Natural killer cell treated with Interleukin-12 subunit alpha and Interleukin-12 subunit beta and Interleukin-15 and Interleukin-18, amount 100 ng/mL, for 72 hours (primary cell): ENCODE results near the gene C5. TPM values are rescaled to one million over a fixed set of nuclear protein-coding genes. Genes with fewer than 3 reads are reported as not detected.
"Not testable (repeated sequence)": the region's sequence is repeated elsewhere in the genome, so short reads cannot be mapped to it uniquely, and the experiment has no call there.

Source experiments
- ATAC-seq, 2 donors: fragments of 150-1000 bp; cut with Tn5 transposase in 1 of 2; sonication (Bioruptor Pico), chemical (Tn5 transposase) in 1 of 2; 2 replicates each; pipeline ENCODE4 v1.10.0; 2021
- DNase-seq: peaks from one replicate; pipeline ENCODE4 v3.0.0; 2022; ENCODE audit warnings: low spot score
- H3K27ac Mint-ChIP-seq, 2 donors: 1 replicate in 1 of 2; 2 replicates in 1 of 2; pipeline ENCODE4 v1.8.0; 2022; ENCODE audit warnings: mixed read lengths in 2 of 2, mild to moderate bottlenecking in 1 of 2, moderate library complexity in 1 of 2
- H3K27me3 Mint-ChIP-seq, 2 donors: 1 replicate in 1 of 2; 2 replicates in 1 of 2; pipeline ENCODE4 v1.8.0; 2022; ENCODE audit warnings: mixed read lengths in 2 of 2
- H3K36me3 Mint-ChIP-seq: one replicate; pipeline ENCODE4 v1.8.0; 2022; ENCODE audit warnings: mixed read lengths
- H3K4me1 Mint-ChIP-seq, 2 donors: 1 replicate in 1 of 2; 2 replicates in 1 of 2; pipeline ENCODE4 v1.8.0; 2022; ENCODE audit warnings: low read depth in 2 of 2, mixed read lengths in 2 of 2, mild to moderate bottlenecking in 1 of 2
- H3K4me3 Mint-ChIP-seq: one replicate; pipeline ENCODE4 v1.8.0; 2022; ENCODE audit warnings: mixed read lengths
- H3K9me3 Mint-ChIP-seq: 2 replicates; pipeline ENCODE4 v1.8.0; 2022; ENCODE audit warnings: mixed read lengths
- total RNA-seq, 2 donors: library from RNA; stranded (reverse); gene quantifications; one replicate each; pipeline ENCODE4 v1.2.3, GENCODE V29; 2022

C5 gene
- total RNA-seq, 2 donors from 2014 or later = 0.88 to 1.0 TPM

- DNase-seq (no peak), ATAC-seq (no peak)
- H3K9me3 Mint-ChIP-seq = no peaks in the 10 kb centered on the region
Measured at GRCh38 chr9:120983259-120983837, 66.7 kb downstream of the C5 start.

GRCh38 chr9:120982836-120983235 lies 67.2 kb downstream of the C5 start:
- Mint-ChIP-seq H3K36me3 (no peaks in the 10 kb centered on the region), H3K4me3 (no peak overlapping the region), H3K4me1 (peaks cover 3 to 5% of the 10 kb centered on the region in 2 donors), H3K9me3 (no peaks in the 10 kb centered on the region), H3K27me3 (no peaks in the 10 kb centered on the region), H3K27ac (no peak overlapping the region)
- DNase-seq (no peak), ATAC-seq (no peak)

More at GRCh38 chr9:120983259-120983837, 66.7 kb downstream of the C5 start:
- Mint-ChIP-seq H3K27me3 (no peaks in the 10 kb centered on the region), H3K36me3 (no peaks in the 10 kb centered on the region), H3K27ac (no peak overlapping the region), H3K4me1 (peaks cover 3 to 5% of the 10 kb centered on the region in 2 donors), H3K4me3 (no peak overlapping the region)

- H3K27me3 Mint-ChIP-seq = no peaks in the 10 kb centered on the region
- H3K27ac Mint-ChIP-seq = no peak overlapping the region
- no peaks in the 10 kb centered on the region for H3K36me3 Mint-ChIP-seq
Measured at GRCh38 chr9:120980951-120981350, 69.1 kb downstream of the C5 start.

DNA sequence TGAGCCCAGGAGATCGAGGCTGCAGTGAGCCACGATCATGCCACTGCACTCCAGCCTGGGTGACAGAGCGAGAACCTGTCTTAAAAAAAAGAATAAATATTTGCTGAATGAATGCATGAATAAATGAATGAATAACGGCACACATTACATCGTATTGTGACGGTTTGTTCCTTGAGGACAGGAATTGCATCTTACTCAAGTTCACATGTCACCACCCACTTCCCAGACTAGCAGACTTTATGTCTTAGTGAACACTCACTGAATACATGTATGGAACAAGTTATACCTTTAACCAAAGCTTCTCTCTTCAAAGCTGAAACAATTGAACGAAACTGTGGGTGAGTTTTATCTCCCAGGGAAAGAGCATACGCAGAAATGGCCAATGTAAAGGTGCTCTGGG lies 70.3 kb downstream of the C5 start:
- no peak for ATAC-seq
- H3K36me3 Mint-ChIP-seq = no peaks in the 10 kb centered on the region
- peaks cover 8 to 11% of the 10 kb centered on the region in 2 donors for H3K4me1 Mint-ChIP-seq
- H3K27me3 Mint-ChIP-seq = no peaks in the 10 kb centered on the region
- no peak overlapping the region for H3K4me3 Mint-ChIP-seq
- H3K27ac Mint-ChIP-seq = no peak overlapping the region
- DNase-seq = no peak
- no peaks in the 10 kb centered on the region for H3K9me3 Mint-ChIP-seq

More at GRCh38 chr9:120980951-120981350, 69.1 kb downstream of the C5 start:
- Mint-ChIP-seq H3K4me1 (peaks cover 3 to 5% of the 10 kb centered on the region in 2 donors), H3K4me3 (no peak overlapping the region), H3K9me3 (no peaks in the 10 kb centered on the region)
- DNase-seq (no peak), ATAC-seq (no peak)

DNA sequence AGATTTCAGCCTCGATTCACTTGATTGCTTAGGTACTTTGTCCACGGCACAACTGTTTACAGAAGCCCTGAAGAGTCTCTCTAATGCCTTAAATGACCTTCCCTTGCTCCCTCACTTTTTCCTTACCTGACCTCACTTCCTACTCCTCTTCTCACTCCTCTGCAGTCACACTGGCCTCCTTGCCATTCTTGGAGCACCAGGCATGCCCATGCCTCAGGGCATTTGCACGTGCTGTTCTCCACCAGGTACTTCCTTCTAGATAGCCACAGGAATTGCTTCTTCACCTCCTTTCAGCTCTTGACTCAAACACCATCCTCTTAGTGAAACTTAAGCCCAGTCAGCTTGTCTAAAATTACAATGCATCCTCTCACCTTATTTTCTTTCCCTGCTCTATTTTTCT lies 71.1 kb downstream of the C5 start:
- H3K36me3 Mint-ChIP-seq = no peaks in the 10 kb centered on the region
- no peaks in the 10 kb centered on the region for H3K27me3 Mint-ChIP-seq
- ATAC-seq = no peak
- no peaks in the 10 kb centered on the region for H3K9me3 Mint-ChIP-seq
- no peak for DNase-seq
- H3K4me3 Mint-ChIP-seq = no peak overlapping the region
- H3K27ac Mint-ChIP-seq = no peak overlapping the region
- H3K4me1 Mint-ChIP-seq = peaks cover 9 to 12% of the 10 kb centered on the region in 2 donors

GRCh38 chr9:120977321-120977720 lies 72.8 kb downstream of the C5 start:
- no peaks in the 10 kb centered on the region for H3K27me3 Mint-ChIP-seq
- ATAC-seq (no peak), DNase-seq (no peak)
- H3K9me3 Mint-ChIP-seq = no peaks in the 10 kb centered on the region
- H3K4me1 Mint-ChIP-seq = peaks cover 10% of the 10 kb centered on the region in 2 donors
- H3K36me3 Mint-ChIP-seq = no peaks in the 10 kb centered on the region
- H3K27ac Mint-ChIP-seq = no peak overlapping the region
- no peak overlapping the region for H3K4me3 Mint-ChIP-seq

DNA sequence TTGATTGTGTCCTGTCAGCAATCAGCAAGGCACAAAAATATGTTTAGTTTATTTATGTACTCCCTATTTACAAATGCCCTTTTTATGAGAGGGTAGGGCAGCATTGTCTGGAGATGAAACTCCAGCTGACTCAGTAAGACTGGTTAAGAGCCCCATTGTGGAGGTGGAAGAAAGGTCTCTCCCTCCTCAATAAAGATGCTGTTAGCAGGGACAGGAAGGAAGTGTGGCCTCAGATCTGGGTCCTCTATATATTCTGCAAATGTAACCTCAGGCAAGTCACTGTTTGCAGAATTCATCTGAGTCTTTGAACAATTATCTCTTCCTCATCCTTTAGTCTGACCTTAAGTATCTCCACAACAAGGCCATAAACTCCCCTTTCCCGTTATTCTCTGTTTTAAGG lies 75.2 kb downstream of the C5 start:
- Mint-ChIP-seq H3K4me3 (no peak overlapping the region), H3K36me3 (no peaks in the 10 kb centered on the region)

GRCh38 chr9:120974181-120974580 lies 75.9 kb downstream of the C5 start:
- Mint-ChIP-seq H3K36me3 (no peaks in the 10 kb centered on the region), H3K4me1 (peaks cover 7 to 9% of the 10 kb centered on the region in 2 donors), H3K4me3 (no peak overlapping the region), H3K27ac (peak overlapping the region in 1 of 2 donors; percentile 6), H3K9me3 (no peaks in the 10 kb centered on the region), H3K27me3 (no peaks in the 10 kb centered on the region)
- no peak for DNase-seq
- ATAC-seq = no peak

More for the DNA sequence above, 75.2 kb downstream of the C5 start:
- Mint-ChIP-seq H3K4me1 (peaks cover 7 to 9% of the 10 kb centered on the region in 2 donors), H3K9me3 (no peaks in the 10 kb centered on the region), H3K27me3 (no peaks in the 10 kb centered on the region), H3K27ac (peak overlapping the region in 1 of 2 donors; percentile 6)
- no peak for ATAC-seq
- no peak for DNase-seq

GRCh38 chr9:120971938-120972337 lies 78.1 kb downstream of the C5 start:
- DNase-seq (no peak), ATAC-seq (no peak)
- Mint-ChIP-seq H3K27ac (peak overlapping the region in 1 of 2 donors; percentile 24), H3K36me3 (no peaks in the 10 kb centered on the region), H3K9me3 (no peaks in the 10 kb centered on the region), H3K4me3 (no peak overlapping the region), H3K4me1 (peaks cover 7 to 9% of the 10 kb centered on the region in 2 donors), H3K27me3 (no peaks in the 10 kb centered on the region)

DNA sequence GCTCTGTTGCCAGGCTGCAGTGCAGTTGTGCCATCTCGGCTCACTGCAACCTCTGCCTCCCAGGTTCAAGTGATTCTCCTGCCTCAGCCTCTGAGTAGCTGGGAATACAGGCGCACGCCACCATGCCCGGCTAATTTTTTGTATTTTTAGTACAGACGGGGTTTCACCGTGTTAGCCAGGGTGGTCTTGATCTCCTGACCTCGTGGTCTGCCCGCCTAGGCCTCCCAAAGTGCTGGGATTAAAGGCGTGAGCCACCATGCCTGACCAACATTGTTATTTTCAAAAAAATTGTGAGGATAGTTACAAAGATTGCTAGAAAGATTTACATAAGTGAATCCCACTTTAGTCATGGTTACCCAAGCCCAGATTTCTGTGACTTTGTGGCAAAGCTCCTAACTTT lies 78.6 kb downstream of the C5 start:
- not testable (repeated sequence) for H3K4me3 Mint-ChIP-seq, H3K27ac Mint-ChIP-seq, ATAC-seq, H3K9me3 Mint-ChIP-seq, DNase-seq, H3K36me3 Mint-ChIP-seq, H3K4me1 Mint-ChIP-seq, H3K27me3 Mint-ChIP-seq

- no peaks in the 10 kb centered on the region for H3K36me3 Mint-ChIP-seq
- ATAC-seq (no peak), DNase-seq (no peak)
- H3K27ac Mint-ChIP-seq = no peak overlapping the region
- peaks cover 4 to 8% of the 10 kb centered on the region in 2 donors for H3K27me3 Mint-ChIP-seq
- H3K9me3 Mint-ChIP-seq = no peaks in the 10 kb centered on the region
- H3K4me1 Mint-ChIP-seq = peaks cover 5 to 8% of the 10 kb centered on the region in 2 donors
- H3K4me3 Mint-ChIP-seq = no peak overlapping the region
Measured at GRCh38 chr9:120970244-120970643, 79.8 kb downstream of the C5 start.

GRCh38 chr9:120966013-120966369 lies 84.1 kb downstream of the C5 start:
- Mint-ChIP-seq H3K9me3 (no peaks in the 10 kb centered on the region), H3K4me1 (no peaks in the 10 kb centered on the region), H3K4me3 (no peak overlapping the region), H3K27me3 (peaks cover 4 to 8% of the 10 kb centered on the region in 2 donors), H3K36me3 (no peaks in the 10 kb centered on the region), H3K27ac (no peak overlapping the region)
- DNase-seq = no peak
- no peak for ATAC-seq

DNA sequence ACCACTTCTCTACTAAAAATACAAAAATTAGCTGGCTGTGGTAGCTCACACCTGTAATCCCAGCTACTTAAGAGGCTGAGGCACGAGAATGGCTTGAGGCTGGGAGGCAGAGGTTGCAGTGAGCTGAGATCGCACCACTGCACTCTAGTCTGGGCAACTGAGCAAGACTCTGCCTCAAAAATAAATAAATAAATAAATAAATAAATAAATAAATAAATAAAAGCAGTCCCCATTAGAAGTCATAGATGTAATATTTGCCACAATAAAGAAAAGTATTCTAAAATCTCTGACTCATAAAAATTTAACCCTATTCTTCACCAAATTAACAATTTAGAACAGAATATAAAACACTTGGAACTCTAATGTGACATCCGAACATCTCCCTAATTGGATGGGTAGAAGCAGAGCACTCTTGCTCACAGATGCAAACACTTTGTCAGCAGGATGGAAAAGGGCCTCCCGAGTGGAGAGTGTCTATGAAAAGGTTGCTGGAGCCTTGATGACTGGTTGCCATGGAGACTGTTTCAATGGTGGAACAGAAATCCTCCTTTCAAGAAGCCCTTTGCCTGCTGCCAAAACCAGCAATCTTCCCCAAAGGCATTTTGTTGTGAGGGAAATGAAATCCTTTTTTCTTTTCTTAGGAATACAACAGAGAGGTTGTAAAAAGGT lies 84.6 kb downstream of the C5 start:
- H3K27me3 Mint-ChIP-seq = peaks cover 4 to 8% of the 10 kb centered on the region in 2 donors
- H3K4me1 Mint-ChIP-seq = no peaks in the 10 kb centered on the region

DNA sequence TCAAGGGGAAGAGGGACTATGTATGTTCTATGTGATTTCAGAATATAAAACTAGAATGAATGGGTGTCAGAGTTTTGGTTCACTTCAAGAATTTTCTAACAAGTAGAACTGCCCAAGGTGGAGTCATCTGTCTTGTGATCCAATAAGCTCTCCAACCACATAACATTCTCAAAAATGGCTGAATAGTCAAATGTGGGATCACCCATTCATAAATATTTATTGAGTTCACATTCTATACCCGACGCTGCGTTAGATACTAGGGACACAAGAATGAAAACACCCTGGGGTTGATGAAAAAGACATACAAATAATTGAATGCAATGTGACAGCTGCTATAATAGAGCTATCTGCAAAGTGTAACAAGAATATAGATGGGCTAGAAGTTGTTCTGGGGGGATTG lies 88.1 kb downstream of the C5 start:
- no peak for ATAC-seq
- H3K4me3 Mint-ChIP-seq = no peak overlapping the region
- peaks cover 4 to 8% of the 10 kb centered on the region in 2 donors for H3K27me3 Mint-ChIP-seq
- H3K27ac Mint-ChIP-seq = no peak overlapping the region
- DNase-seq = no peak
- H3K9me3 Mint-ChIP-seq = no peaks in the 10 kb centered on the region
- no peaks in the 10 kb centered on the region for H3K4me1 Mint-ChIP-seq
- no peaks in the 10 kb centered on the region for H3K36me3 Mint-ChIP-seq

More for the DNA sequence above, 84.6 kb downstream of the C5 start:
- Mint-ChIP-seq H3K36me3 (no peaks in the 10 kb centered on the region), H3K27ac (no peak overlapping the region), H3K4me3 (no peak overlapping the region), H3K9me3 (no peaks in the 10 kb centered on the region)
- no peak for ATAC-seq
- DNase-seq = no peak
